ENCODE measurements around the gene DSG4. TPM values are rescaled to one million over a fixed set of nuclear protein-coding genes. Genes with fewer than 3 reads are reported as not detected.

The DSG4 gene
- polyA plus RNA-seq, 3 donors: not detected

- no peaks in the 10 kb centered on the region for H3K36me3 ChIP-seq (replicated peaks in 1 of 2; ENCODE audit: control insufficient read depth in 1 of 2, insufficient read depth in 2 of 2, low read length in 2 of 2)
- H3K4me1 ChIP-seq (ENCODE audit: control insufficient read depth in 1 of 2, insufficient read depth in 2 of 2, low read length in 2 of 2): no peaks in the 10 kb centered on the region
- no peaks in the 10 kb centered on the region for H3K9me3 ChIP-seq (replicated peaks in 1 of 2; ENCODE audit: control insufficient read depth in 1 of 2, insufficient read depth in 1 of 2, low read length in 2 of 2)
- H3K79me2 ChIP-seq (ENCODE audit: insufficient read depth, low read length): no peaks in the 10 kb centered on the region
- no peak overlapping the region for H3K9ac ChIP-seq (ENCODE audit: insufficient read depth, low read length, poor library complexity, severe bottlenecking)
- Mint-ChIP-seq H3K4me1 (no peaks in the 10 kb centered on the region), H3K4me3 (no peak overlapping the region), H3K27ac (no peak overlapping the region), H3K36me3 (no peaks in the 10 kb centered on the region), H3K27me3 (ENCODE audit: low read depth in 3 of 3) (peaks cover 0 to 2% (median 2%) of the 10 kb centered on the region in 3 donors), H3K9me3 (peaks cover 0 to 2% (median 0%) of the 10 kb centered on the region in 7 donors)
- no peak for TF ChIP-seq CTCF (IDR thresholded peaks at IDR 0.05)
- H4K20me1 ChIP-seq (ENCODE audit: insufficient read depth, low read length): no peaks in the 10 kb centered on the region
- intact Hi-C loops (cut with micrococcal nuclease): no loop called here
- no peak overlapping the region for H3K4me3 ChIP-seq (replicated peaks in 1 of 3; ENCODE audit: low read depth in 2 of 3, low read length in 3 of 3)
- H3K27me3 ChIP-seq (ENCODE audit: control insufficient read depth in 2 of 2, insufficient read depth in 2 of 2, low read length in 2 of 2): no peaks in the 10 kb centered on the region
- no peak overlapping the region for H3K27ac ChIP-seq (ENCODE audit: low read depth in 1 of 2, low read length in 2 of 2)
- H2AFZ ChIP-seq (ENCODE audit: insufficient read depth, low read depth, low read length, poor library complexity, severe bottlenecking): no peak overlapping the region
- H3K4me2 ChIP-seq (replicated peaks; ENCODE audit: extremely low read depth, low read length, poor library complexity, severe bottlenecking): no peak overlapping the region
- WGBS (ENCODE audit: insufficient coverage): 84% methylated on average over 5 of the region's 6 CpGs
- no peak for DNase-seq
These were observed 10.2 kb downstream of the DSG4 start for GRCh38 chr18:31386741-31387140.

GRCh38 chr18:31393286-31393685, 16.7 kb downstream of the DSG4 start:
- Histone ChIP-seq H3K4me3 (replicated peaks in 1 of 3; ENCODE audit: low read depth in 2 of 3, low read length in 3 of 3) (no peak overlapping the region), H3K36me3 (replicated peaks in 1 of 2; ENCODE audit: control insufficient read depth in 1 of 2, insufficient read depth in 2 of 2, low read length in 2 of 2) (no peaks in the 10 kb centered on the region), H3K79me2 (ENCODE audit: insufficient read depth, low read length) (no peaks in the 10 kb centered on the region), H3K27me3 (ENCODE audit: control insufficient read depth in 2 of 2, insufficient read depth in 2 of 2, low read length in 2 of 2) (no peaks in the 10 kb centered on the region), H2AFZ (ENCODE audit: insufficient read depth, low read depth, low read length, poor library complexity, severe bottlenecking) (no peak overlapping the region), H3K27ac (ENCODE audit: low read depth in 1 of 2, low read length in 2 of 2) (no peak overlapping the region), H3K4me1 (ENCODE audit: control insufficient read depth in 1 of 2, insufficient read depth in 2 of 2, low read length in 2 of 2) (no peaks in the 10 kb centered on the region), H3K9me3 (replicated peaks in 1 of 2; ENCODE audit: control insufficient read depth in 1 of 2, insufficient read depth in 1 of 2, low read length in 2 of 2) (no peaks in the 10 kb centered on the region), H4K20me1 (ENCODE audit: insufficient read depth, low read length) (no peaks in the 10 kb centered on the region), H3K9ac (ENCODE audit: insufficient read depth, low read length, poor library complexity, severe bottlenecking) (no peak overlapping the region), H3K4me2 (replicated peaks; ENCODE audit: extremely low read depth, low read length, poor library complexity, severe bottlenecking) (no peak overlapping the region)
- Mint-ChIP-seq H3K9me3 (peaks cover 0 to 3% (median 0%) of the 10 kb centered on the region in 7 donors), H3K4me3 (no peak overlapping the region), H3K27ac (peak overlapping the region in 1 of 7 donors; percentile 53), H3K4me1 (no peaks in the 10 kb centered on the region), H3K36me3 (no peaks in the 10 kb centered on the region), H3K27me3 (ENCODE audit: low read depth in 3 of 3) (no peaks in the 10 kb centered on the region)
- WGBS (ENCODE audit: insufficient coverage): no CpG with 5 or more reads among the region's 3 CpGs
- intact Hi-C loops (cut with micrococcal nuclease): no loop called here
- DNase-seq: no peak
- TF ChIP-seq CTCF (IDR thresholded peaks at IDR 0.05): no peak

Data from CD14-positive monocyte (primary cell).